ENCODE measurements around the gene SPX. TPM values are rescaled to one million over a fixed set of nuclear protein-coding genes. Genes with fewer than 3 reads are reported as not detected.

The SPX gene
- total and polyA plus RNA-seq, 2 of the 8 experiments (the other 6 are each of a cell fraction or from before 2014, with no cell fraction given), result 1.2 to 1.3 TPM

DNA sequence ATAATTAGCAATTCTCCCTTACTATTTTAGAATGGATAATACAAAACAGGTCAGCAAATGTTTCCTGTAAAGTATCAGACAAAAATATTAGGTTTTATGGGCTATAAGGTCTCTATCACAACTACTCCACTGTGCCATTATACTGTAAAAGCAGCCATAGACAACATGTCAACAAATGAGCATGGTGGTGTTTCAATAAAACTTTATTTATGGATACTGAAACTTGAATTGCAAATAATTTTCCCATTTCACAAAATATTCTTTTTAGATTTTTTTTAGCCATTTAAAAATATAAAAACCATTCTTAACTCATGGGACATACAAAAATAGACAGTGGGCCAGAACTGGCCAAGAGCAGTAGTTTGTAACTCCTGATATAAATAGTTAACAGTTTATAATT lies 40.1 kb upstream of the SPX start (continued):
- TF ChIP-seq, protein P1, sequence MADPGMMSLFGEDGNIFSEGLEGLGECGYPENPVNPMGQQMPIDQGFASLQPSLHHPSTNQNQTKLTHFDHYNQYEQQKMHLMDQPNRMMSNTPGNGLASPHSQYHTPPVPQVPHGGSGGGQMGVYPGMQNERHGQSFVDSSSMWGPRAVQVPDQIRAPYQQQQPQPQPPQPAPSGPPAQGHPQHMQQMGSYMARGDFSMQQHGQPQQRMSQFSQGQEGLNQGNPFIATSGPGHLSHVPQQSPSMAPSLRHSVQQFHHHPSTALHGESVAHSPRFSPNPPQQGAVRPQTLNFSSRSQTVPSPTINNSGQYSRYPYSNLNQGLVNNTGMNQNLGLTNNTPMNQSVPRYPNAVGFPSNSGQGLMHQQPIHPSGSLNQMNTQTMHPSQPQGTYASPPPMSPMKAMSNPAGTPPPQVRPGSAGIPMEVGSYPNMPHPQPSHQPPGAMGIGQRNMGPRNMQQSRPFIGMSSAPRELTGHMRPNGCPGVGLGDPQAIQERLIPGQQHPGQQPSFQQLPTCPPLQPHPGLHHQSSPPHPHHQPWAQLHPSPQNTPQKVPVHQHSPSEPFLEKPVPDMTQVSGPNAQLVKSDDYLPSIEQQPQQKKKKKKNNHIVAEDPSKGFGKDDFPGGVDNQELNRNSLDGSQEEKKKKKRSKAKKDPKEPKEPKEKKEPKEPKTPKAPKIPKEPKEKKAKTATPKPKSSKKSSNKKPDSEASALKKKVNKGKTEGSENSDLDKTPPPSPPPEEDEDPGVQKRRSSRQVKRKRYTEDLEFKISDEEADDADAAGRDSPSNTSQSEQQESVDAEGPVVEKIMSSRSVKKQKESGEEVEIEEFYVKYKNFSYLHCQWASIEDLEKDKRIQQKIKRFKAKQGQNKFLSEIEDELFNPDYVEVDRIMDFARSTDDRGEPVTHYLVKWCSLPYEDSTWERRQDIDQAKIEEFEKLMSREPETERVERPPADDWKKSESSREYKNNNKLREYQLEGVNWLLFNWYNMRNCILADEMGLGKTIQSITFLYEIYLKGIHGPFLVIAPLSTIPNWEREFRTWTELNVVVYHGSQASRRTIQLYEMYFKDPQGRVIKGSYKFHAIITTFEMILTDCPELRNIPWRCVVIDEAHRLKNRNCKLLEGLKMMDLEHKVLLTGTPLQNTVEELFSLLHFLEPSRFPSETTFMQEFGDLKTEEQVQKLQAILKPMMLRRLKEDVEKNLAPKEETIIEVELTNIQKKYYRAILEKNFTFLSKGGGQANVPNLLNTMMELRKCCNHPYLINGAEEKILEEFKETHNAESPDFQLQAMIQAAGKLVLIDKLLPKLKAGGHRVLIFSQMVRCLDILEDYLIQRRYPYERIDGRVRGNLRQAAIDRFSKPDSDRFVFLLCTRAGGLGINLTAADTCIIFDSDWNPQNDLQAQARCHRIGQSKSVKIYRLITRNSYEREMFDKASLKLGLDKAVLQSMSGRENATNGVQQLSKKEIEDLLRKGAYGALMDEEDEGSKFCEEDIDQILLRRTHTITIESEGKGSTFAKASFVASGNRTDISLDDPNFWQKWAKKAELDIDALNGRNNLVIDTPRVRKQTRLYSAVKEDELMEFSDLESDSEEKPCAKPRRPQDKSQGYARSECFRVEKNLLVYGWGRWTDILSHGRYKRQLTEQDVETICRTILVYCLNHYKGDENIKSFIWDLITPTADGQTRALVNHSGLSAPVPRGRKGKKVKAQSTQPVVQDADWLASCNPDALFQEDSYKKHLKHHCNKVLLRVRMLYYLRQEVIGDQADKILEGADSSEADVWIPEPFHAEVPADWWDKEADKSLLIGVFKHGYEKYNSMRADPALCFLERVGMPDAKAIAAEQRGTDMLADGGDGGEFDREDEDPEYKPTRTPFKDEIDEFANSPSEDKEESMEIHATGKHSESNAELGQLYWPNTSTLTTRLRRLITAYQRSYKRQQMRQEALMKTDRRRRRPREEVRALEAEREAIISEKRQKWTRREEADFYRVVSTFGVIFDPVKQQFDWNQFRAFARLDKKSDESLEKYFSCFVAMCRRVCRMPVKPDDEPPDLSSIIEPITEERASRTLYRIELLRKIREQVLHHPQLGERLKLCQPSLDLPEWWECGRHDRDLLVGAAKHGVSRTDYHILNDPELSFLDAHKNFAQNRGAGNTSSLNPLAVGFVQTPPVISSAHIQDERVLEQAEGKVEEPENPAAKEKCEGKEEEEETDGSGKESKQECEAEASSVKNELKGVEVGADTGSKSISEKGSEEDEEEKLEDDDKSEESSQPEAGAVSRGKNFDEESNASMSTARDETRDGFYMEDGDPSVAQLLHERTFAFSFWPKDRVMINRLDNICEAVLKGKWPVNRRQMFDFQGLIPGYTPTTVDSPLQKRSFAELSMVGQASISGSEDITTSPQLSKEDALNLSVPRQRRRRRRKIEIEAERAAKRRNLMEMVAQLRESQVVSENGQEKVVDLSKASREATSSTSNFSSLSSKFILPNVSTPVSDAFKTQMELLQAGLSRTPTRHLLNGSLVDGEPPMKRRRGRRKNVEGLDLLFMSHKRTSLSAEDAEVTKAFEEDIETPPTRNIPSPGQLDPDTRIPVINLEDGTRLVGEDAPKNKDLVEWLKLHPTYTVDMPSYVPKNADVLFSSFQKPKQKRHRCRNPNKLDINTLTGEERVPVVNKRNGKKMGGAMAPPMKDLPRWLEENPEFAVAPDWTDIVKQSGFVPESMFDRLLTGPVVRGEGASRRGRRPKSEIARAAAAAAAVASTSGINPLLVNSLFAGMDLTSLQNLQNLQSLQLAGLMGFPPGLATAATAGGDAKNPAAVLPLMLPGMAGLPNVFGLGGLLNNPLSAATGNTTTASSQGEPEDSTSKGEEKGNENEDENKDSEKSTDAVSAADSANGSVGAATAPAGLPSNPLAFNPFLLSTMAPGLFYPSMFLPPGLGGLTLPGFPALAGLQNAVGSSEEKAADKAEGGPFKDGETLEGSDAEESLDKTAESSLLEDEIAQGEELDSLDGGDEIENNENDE (IDR thresholded peaks at IDR 0.05; ENCODE audit: insufficient replicate concordance, low read length), result no peak
- TF ChIP-seq EP300 (IDR thresholded peaks at IDR 0.05; ENCODE audit: borderline replicate concordance in 1 of 2, low read depth in 2 of 2, low read length in 2 of 2), result no peak
- no peak for TF ChIP-seq ZNF274 (IDR thresholded peaks at IDR 0.05; ENCODE audit: borderline replicate concordance, extremely low read depth, low read length)
- no peak for TF ChIP-seq SAP30 (IDR thresholded peaks at IDR 0.05; ENCODE audit: insufficient read depth, insufficient replicate concordance, low read length)

All from H1 (cell line).